NCI-H2029 (cell line): ENCODE data around the gene KLHL22.

ENCODE experiments used
- DNase-seq: peaks from one replicate; lab custom pipeline; 2025; lab: John Stamatoyannopoulos, UW

The KLHL22 gene

DNA sequence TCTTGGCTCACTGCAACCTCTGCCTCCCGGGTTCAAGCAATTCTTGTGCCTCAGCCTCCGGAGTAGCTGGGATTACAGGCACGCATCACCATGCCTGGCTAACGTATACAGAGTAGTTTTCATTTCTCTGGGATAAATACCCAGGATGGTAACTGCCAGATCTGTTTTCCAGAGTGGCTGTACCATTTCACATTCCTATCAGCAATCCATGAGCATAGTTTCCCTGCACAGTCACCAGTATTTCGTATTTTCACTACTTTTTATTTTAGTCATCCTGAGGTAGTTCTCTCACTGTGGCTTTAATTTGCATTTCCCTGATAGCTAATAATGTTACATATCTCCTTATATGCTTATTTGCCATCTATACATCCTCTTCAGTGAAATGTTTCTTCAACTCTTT lies 47.0 kb downstream of the KLHL22 start:
- DNase-seq = no peak

DNA sequence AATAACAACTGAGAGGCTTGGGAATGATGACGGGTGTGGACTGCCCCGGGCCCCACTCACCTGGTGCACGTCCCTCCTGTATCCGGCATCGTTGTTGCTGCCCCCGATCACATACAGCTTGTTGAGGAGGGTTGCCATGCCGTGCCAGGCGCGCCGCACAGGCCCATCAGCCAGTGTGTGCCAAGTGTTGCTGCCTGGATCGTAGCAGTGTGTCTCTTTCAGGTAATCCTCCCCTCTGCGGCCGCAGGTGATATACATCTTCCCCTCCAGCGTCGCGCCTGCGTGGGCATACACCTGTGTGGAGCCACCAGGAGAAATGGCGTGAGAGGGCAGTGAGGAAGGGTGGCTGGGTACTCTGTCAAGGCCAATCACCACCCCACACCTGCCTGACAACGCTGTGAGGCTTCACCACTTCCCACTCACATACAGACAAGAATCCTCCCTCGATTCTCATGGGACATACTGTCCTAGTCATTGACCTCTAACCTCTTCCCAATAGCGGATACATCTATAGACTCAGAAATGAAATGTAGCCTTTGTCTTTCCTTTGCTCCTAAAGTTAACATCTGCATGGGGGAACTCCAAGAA lies 49.1 kb downstream of the KLHL22 start:
- DNase-seq = no peak

DNA sequence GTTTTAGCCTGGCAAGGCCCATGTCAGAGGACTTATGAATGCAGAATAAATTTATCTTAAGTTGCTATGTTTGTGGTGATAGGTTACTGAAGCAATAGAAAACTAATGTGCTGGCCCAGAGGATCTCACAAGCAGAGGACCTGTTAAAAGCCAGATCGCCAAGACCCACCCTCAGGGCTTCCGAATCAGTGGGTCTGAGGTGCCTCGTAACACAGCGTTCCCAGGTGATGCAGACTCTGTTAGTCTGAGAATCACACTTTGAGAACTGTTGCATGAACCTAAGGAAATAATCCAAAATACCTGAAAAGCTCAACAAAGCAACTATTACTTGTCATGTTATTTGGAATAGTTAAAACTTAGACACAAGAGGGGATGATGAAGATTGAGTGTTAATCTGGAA lies 51.3 kb downstream of the KLHL22 start:
- no peak for DNase-seq

DNA sequence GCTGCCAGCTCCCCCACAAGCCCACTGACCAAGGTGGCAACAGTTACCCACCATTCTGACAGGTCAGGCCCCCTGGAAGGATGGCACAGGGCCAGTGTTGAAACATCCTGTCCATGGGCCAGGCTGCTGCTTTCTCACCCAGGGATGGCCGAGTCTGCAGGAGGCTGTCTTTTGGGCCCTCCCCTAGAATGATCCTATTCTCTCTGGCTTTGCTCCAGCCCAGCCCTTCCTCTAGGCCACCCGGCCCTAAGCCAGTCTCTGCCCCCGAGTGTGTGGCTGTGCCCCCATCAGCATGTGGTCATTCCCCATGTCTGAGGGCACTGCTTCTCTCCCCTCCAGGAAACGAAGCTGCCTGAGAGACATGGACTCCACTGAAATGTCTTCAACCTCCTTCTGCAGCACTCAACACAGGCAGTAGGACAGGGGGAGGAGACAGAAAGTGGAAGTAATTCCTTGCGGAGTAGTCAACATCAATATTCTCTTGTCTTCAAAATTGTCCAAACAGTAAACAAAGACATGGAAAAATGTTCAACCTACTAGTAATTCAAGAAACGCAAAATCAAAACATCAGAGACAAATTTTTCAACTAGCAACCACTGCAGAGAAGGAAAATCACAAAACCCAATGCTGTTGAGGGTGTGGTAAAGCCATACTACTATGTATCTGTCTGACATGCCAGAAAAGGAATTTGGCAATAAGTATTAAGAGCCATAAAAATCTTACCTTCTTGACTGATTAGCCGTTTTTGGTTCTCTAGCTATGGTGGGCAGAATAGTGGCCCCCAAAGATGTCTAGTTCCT lies 52.9 kb downstream of the KLHL22 start:
- no peak for DNase-seq

DNA sequence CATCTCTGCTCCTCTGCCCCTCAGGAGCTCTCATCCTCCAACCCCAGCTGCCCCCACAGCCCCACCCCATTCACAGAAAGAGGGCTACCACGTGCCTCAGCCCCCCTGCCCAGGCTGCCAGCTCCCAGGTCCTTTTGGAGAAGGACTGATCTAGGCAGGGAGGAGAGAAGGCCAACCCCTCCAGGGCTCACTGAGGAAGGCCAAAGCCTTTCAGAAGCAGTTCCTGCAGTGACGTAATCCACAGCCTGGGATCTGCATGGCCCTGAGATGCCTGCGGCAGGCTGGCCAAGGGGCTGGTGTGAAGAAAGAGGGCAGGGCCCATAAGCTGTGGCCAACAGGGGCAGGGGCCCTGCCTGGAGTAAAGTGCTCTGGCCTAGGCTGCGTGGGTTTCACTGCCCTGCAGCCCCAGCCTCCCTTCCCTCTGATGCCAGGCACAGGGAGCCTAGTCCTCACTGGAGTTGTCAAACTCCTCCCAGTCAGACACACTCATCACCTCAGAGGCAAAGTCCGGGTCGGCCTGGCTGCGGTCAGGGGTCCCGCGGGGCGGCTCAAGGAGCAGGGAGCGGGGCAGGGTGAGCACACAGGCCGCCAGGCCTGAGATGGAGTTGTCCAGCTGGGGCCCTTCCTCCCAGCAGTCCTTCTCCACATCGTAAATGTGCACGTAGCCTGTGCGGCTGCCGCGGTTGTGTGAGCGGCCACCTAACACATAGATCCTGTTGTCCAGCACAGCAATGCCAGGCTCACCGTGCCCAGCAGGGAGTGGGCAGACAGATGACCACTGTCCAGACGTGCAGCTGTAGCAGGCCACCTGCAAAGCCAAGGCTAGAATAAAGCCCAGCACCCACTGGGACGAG lies 53.7 kb downstream of the KLHL22 start:
- no peak for DNase-seq

DNA sequence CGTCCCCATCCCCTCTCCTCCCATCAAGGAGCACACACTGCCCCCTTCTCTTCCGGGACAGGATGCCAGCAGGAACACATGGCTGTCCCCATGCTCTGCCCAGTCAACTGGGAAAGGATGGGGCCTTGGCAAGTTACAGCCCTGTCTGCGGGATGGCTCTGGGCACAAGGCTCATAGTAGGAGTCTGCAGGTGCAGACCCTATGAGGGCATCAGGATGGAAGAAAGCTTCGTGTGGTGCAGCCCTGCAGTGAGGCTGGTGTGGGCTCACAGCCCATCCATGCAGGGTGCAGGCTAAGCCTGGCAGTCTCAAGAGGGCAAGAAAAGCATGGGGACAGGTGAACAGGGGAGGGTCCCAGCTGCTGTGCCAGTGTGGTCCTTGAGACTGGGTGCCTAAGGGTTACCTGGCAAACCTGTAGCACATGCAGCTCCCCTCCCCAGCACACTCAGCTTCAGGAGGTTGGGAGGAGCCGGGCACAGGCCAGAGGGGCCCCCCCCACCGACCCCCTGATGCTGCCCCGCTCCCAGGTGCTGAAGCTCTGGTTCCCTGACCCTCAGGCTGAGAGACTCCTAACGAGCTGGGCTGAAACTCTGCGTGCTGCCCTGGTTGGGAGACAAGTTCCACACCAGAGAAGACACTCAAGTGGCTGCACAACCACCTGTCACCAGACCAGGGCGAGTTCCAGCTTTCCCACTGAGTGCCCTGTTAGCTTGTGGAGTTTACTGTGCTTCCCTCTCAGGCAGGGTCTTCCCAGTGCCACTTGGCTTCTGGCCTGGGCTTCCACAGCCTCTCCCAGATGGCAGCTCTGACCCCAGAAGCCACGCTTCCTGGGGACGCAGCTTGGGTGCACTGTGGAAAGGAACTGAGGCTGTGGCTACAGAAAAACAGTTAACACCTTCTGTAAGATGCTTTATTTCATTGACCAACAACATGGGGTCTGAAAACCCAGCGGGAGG lies 54.7 kb downstream of the KLHL22 start:
- DNase-seq = no peak

DNA sequence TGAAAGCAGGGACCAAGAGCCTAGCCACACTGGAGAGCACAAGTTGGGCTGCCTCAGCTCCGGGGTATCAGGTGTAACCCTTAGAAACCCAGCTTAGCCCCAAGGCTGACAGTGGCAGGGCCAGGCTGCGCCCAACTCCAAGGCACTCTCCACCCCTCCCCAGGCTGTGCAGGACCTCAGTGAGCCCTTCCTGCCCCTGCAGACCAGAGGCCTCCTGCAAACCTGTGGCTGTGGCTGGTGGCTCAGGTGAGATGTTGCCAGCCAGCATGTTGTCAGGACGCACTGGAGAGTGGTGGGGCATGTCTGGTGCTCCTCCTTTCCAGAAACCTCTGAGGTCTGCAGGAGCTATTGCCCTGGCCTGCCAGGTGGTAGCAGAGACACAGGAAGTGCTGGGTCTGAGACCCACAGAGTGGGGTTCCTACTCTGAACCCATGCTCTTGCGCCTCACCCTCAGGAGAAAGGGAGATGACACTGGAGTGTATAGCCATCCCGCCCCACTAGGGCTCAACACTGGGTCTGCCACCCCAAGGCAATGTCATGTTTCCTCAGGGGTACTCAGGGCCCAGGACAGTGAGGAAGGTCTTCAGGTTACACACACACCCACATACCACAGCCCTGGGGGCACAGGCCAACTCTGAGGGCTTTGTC lies 55.5 kb downstream of the KLHL22 start:
- no peak for DNase-seq

DNA sequence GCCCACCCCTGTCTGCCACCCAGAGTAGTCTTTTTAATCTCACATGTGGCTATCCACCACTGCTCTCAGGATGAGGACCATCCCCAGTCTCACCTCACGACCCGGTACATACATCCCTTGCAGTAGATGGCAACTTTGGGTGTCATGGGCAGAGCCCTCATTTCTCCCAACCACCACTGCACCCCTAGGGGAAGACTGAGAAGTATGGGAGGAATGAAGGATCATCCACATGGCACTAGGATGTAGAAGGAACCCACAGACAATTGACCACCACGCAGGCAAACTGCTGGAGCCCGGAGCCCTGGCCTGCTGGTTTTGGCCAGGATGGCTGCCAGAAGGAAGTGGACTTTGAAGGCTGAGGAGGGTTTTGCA lies 56.1 kb downstream of the KLHL22 start:
- DNase-seq = no peak

DNA sequence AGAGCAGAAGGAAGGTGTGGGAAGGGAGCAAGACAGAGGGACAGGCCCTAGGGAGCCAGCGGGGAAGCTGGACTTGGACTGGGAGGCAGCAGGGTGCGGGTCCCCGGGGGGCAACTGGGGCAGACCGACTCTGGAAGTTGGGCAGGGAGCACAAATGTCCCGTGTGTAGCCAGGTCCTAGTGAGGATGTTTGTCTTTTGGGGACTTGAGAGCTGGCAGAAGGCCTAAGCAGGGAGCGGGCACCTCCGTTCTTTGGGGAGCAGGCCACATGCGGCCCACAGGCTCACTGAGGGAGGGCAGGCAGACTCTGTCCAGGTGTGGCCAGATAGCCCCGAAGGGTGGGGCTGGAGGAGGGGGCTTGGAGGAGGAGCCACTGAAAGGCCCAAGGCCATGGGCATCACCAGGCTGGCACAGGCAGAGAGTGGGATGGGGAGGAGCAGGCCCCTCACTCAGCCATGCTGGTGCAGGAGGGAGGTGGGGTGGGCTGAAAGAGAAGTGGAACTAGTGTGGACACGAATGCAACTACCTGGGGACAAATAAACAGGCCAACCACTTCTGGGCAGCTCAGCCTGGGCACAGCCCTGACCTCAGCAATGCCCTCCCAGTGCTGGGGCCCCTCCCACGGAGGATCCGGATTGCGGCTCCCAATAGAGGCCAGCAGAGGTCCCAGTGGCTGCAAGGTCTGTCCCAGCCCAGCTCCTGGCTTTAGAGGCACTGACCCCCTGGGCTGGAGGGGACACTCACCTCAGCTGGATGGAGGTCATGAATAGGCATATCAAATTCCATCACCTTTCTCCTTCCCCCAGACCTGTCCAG lies 56.7 kb downstream of the KLHL22 start:
- no peak for DNase-seq

DNA sequence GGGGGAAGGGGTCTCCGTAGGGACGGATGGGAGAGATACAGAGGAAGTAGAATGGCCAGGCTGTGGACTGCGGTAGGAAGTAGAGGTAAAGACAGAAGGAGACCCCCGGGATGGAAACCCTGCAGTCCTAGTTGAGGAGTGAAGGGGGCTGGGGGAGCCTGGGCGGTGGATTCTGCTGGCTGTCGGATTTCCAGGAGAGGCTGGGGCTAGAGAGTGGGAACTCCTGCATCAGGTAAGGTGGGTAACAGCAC lies 57.2 kb downstream of the KLHL22 start:
- DNase-seq = no peak

DNA sequence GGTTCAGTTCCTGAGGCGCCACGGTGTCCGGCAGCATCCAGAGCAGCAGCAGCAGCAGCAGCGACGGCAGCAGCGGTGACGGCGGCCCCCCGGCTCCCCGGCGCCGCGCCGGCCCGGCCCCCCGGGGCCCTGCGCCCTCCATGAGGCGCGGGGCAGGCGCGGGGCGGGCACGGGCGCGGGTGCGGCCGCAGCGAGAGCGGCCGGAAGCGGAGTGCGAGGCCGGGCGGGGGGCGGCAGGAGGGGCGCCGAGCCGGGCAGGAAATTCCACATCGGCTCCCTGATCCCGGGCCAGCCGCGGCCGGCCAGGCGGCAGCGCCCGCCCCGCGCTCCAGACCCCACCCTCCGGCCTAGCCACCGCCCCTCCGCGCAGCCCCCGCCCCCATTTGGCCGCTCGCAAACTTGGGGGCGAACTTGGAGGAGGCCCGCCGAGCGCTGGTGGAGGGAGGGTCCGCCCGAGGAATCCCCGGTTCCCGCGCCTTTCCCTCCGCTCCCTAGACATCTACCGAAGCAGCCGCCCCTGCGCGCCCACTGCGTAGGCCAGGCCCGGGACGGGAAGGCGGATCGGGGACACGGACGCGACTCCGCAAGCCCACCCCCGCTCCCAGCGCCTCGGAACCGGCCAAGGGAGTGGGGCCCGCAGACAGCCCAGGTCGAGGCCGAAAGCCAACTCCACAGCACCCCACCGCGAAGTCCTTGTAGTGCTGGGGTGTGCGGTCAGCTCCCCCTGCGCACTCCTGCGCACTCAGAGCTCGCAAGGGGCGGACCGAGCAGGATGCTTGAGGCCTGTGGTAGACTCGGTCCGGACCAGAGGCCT lies 57.8 kb downstream of the KLHL22 start, which contains the start of gene SCARF2:
Gene SCARF2, minus strand, starts transcription at position 213 of the 814 bp plus-strand sequence. Its CDS starts 71 bp downstream, at position 142.
- DNase-seq = no peak

DNA sequence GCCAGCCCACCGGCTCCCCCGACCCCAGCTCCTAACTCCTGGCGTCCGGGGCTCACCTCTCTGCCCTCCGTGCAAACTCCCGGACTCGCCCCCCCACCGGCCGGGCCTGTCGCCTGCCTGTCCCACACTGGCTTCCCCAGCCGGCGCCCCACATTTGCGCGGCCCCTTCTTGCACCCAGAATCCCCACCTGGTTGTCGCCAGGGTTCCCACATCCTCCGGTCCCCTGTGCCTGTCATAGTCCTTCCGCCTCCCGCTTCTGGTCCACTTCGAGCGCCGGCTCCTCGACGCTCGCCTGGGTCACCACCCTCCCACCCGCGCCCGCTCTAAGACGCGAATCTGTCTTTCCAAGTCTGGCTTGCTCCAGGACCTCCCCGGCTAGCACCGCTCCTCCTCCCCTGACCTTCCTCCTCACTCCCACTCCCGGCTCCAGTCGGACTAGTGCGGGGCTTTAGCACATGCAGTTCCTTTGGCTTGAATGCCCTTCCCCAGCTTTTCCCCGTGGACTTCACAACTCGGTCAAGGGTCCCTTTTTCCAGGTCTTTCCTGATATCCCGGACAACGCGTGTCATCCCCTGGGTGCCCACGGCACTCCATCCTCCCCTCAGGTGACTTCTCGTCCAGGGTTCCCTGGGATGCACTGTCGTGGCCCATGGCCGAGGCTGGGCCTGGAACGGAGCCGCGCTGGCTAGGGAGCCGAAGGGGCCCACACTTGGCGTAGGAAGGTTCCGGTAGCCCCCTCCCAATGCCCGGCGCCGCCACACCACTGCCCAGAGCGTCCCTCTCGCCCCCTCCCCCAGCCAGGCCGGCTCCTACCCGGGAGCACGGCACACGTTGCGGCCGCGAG lies 58.6 kb downstream of the KLHL22 start:
- no peak for DNase-seq

DNA sequence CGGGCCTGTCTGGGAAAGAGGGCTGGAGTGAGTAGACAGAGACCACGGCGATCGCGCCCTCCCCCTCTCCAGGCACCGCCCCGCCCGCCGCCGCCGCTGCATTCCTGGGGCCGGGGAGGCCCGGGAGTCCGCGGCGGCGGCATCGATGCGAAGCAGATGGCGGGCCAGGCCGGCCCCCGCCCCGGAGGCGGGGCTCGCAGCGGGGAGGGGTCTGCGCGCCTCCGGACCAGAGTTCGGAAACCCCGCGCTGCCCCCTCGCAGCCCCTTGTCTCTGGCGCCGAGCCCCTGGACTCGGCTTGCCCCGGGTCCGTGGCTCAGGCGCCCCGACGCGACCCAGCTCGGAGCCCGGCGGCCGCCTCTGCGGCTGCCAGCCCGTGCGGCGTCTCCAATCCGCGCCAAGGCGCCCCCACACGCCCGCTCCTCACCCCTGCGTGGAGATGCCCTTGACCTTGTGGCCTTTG lies 59.3 kb downstream of the KLHL22 start:
- DNase-seq = no peak

DNA sequence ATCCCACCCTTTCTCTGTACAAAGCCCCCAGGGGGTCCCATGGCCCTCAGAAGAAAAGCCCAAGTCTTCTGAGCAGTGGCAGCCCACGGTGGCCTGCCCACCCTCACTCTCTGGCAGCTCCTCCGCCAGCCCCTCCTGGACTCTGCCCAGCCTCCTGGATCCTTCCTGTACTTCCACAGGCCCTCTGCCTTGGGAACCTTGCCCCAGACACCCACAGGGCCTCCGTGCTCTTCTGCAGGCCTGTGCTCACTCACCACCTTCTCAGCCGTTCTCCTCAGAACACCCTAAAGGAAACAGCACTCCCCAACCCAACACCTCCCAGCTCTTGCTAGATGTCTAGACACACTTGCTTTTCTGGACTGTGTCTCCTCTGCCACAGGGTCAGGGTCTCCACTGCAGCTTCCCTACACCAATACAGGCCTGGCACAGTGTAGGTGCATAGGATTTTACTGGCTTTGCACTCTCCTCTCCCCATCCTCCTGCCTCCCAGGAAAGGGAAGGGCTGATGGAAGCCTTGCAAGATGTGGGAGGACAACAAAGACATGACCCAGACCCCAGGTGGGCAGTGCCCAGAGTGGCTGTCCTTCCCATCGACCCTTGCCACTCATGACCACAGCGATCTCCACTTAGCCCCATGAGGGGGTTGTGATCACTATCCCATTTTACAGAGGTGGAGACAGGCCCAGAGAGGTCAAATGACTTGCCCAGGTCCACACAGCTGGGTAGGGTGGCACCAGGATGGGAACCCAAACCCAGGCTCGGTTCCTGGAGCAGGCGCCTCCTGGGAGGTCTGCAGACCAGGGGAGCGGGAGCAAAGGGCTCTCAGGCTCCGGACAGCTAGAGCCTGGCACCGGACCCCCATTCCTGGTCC lies 59.9 kb downstream of the KLHL22 start:
- DNase-seq = no peak

DNA sequence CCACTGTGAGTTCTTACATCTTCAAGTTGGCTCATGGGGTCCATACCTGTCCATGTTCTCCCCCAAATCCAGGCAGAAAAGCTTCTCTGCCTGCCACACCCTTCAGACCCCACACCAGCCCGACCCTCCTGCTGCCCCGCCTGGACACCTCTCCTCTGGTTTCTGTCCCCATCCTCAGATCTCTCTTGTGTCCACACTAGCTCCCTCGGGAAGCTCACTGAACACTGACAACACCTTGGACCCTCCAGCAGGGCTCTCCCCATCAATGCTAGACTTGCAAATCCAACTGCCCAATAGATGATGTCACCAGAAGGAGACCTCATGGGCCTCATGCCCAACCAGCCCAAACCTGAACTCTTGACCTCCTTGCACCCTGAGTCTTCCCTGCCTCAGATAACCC lies 60.8 kb downstream of the KLHL22 start:
- no peak for DNase-seq

DNA sequence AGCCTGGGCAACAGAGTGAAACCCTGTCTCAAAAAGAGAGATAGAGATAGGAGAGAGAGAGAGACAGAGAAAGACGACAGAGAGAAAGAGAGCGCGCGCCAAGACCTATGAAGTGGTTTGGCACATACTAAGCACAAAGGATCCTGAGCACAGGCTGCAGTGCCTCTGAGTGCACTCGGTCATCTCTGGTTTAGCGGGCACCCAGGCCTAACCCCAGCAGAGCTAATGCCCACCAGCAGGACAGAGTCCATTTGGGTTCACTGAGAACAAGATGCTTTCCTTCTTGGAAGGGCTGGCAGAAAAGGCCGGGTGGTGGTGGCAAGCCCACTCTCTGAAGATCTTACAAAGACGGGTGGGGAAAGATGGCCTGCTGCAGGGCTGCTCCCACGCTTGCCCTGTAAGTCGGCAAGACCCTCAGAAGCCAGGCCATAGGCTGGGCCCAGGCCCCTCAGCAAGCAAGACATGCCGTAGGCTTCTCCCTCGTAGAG lies 61.3 kb downstream of the KLHL22 start:
- DNase-seq = no peak

DNA sequence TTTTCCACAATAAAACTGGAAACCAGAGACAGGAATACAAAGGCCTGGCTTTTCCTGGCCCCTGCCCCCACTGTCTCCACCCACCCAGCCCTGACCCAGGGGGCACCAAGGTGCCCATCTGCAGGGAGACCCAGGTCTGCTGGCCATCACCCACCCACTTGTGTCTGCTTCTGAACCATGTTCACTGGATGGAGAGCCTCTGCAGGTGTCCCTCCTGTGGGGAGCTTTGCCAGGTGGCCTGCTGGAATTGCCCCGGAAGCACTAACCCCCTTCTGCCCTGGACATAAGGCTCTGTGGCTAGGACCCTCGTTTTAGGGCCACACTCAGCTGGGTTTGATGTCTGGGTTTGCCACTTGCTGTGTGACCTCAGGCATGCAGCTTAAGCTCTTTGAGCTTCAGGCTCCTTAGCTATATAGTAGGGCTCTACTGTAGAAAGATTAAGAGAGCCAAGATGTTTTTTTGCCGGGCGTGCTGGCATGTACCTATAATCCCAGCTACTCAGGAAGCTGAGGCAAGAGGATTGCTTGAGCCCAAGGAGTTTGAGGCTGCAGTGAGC lies 61.8 kb downstream of the KLHL22 start:
- no peak for DNase-seq
